ENCODE results near the gene COL16A1. TPM values are rescaled to one million over a fixed set of nuclear protein-coding genes. Genes with fewer than 3 reads are reported as not detected.

COL16A1 gene
- total and polyA plus RNA-seq, 2 of the 4 experiments (the other 2 are of a cell fraction): 34.2 to 62.8 TPM

- TF ChIP-seq BHLHE40 (IDR thresholded peaks at IDR 0.05; ENCODE audit: low read depth, low read length): peak; percentile 49; the same call in 1 of the 2 replicates
- no peak for TF ChIP-seq FOS (IDR thresholded peaks at IDR 0.05; ENCODE audit: low read depth, low read length)
- TF ChIP-seq, protein P1, sequence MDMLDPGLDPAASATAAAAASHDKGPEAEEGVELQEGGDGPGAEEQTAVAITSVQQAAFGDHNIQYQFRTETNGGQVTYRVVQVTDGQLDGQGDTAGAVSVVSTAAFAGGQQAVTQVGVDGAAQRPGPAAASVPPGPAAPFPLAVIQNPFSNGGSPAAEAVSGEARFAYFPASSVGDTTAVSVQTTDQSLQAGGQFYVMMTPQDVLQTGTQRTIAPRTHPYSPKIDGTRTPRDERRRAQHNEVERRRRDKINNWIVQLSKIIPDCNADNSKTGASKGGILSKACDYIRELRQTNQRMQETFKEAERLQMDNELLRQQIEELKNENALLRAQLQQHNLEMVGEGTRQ (IDR thresholded peaks at IDR 0.05; ENCODE audit: low read depth, low read length): no peak
- ChIA-PET CTCF (no interaction called here), POLR2A (ENCODE audit: unreplicated experiment) (interaction anchor here (0.5 kb wide), 1 partner anchor 399 kb away, joined by 5 read pairs; the partner anchor contains the start of gene KPNA6)
- intact Hi-C loops (cut with micrococcal nuclease) (no loop called here), dilution Hi-C loops (cut with HindIII; ENCODE audit: low sequenced_read_pairs, unreplicated experiment) (no loop called here), in situ Hi-C loops (cut with MboI; ENCODE audit: low sequenced_read_pairs) (no loop called here)
- Histone ChIP-seq H2AK9ac (replicated peaks; ENCODE audit: low read depth, low read length, poor library complexity) (no peak overlapping the region), H3K4me2 (ENCODE audit: low read depth, low read length) (no peak overlapping the region), H4K20me1 (ENCODE audit: insufficient read depth, low read length) (no peaks in the 10 kb centered on the region), H3K9ac (ENCODE audit: low read depth, low read length) (no peak overlapping the region), H3K79me1 (ENCODE audit: low read depth in 1 of 2, low read length in 2 of 2) (peaks cover 3 to 16% of the 10 kb centered on the region in 2 experiments; a peak in 2 of 4 replicates), H4K5ac (ENCODE audit: low read depth, low read length) (no peak overlapping the region), H3K27me3 (ENCODE audit: control insufficient read depth, insufficient read depth, low read length) (no peaks in the 10 kb centered on the region), H3K14ac (replicated peaks; ENCODE audit: low read depth, low read length) (no peak overlapping the region), H3K4ac (ENCODE audit: low read depth, low read length) (peak overlapping the region; percentile 73), H3K4me3 (ENCODE audit: insufficient read depth, low read depth, low read length) (no peak overlapping the region), H2BK5ac (ENCODE audit: low read depth, low read length, poor library complexity, severe bottlenecking) (no peak overlapping the region), H2AFZ (replicated peaks; ENCODE audit: low read length, poor library complexity) (no peak overlapping the region), H2BK15ac (ENCODE audit: low read depth, low read length) (0 out of 3 replicates have a peak overlapping the region, but pooled peaks have one; percentile 30), H3K9me1 (ENCODE audit: insufficient read depth, low read length) (peaks cover 15% of the 10 kb centered on the region), H2BK120ac (ENCODE audit: low read depth, low read length) (peak overlapping the region; percentile 84), H3K36me3 (ENCODE audit: control insufficient read depth, insufficient read depth, low read length) (no peaks in the 10 kb centered on the region), H4K8ac (ENCODE audit: low read depth in 2 of 2, low read length in 2 of 2) (no peak overlapping the region), H4K91ac (ENCODE audit: insufficient read depth, low read depth, low read length) (peak overlapping the region; percentile 25), H3K23ac (ENCODE audit: low read depth, low read length) (peak overlapping the region; percentile 40; the same call in 1 of the 2 replicates), H3K56ac (ENCODE audit: extremely low read depth, insufficient read depth, low read length) (no peak overlapping the region), H3K9me3 (ENCODE audit: control insufficient read depth, insufficient read depth, low read length) (no peaks in the 10 kb centered on the region), H2BK20ac (ENCODE audit: low read depth, low read length) (peak overlapping the region; percentile 45), H3K18ac (ENCODE audit: low read depth, low read length) (no peak overlapping the region), H2AK5ac (ENCODE audit: low read depth, low read length) (peak overlapping the region; percentile 57), H3K4me1 (ENCODE audit: control insufficient read depth, insufficient read depth, low read length) (peaks cover 32% of the 10 kb centered on the region), H3K27ac (ENCODE audit: insufficient read depth, low read length) (no peak overlapping the region)
- 68% methylated on average over 6 of the region's 11 CpGs; no CpG with 5 or more reads in 1 of the 2 experiments for WGBS, 2 experiments (ENCODE audit: extremely low coverage in 2 of 2, insufficient read length in 1 of 2)
- peak; percentile 12 for DNase-seq
- no TSS peak for BruUV-seq (replicated peaks)
- ATAC-seq (ENCODE audit: low read depth): no peak
Observed at GRCh38 chr1:31708324-31708723, 4.5 kb upstream of the COL16A1 start.

Data from IMR-90 (cell line).